Stimulated activated CD4-positive, alpha-beta T cell treated with anti-CD3 and anti-CD28 coated beads, Interleukin-15, amount 100 ng/mL, for 24 hours (primary cell): ENCODE measurements around the gene ATP1A1.

Experiments used
- DNase-seq: peaks from one replicate; pipeline ENCODE4 v3.0.0-alpha.2; 2020

The ATP1A1 gene

DNA sequence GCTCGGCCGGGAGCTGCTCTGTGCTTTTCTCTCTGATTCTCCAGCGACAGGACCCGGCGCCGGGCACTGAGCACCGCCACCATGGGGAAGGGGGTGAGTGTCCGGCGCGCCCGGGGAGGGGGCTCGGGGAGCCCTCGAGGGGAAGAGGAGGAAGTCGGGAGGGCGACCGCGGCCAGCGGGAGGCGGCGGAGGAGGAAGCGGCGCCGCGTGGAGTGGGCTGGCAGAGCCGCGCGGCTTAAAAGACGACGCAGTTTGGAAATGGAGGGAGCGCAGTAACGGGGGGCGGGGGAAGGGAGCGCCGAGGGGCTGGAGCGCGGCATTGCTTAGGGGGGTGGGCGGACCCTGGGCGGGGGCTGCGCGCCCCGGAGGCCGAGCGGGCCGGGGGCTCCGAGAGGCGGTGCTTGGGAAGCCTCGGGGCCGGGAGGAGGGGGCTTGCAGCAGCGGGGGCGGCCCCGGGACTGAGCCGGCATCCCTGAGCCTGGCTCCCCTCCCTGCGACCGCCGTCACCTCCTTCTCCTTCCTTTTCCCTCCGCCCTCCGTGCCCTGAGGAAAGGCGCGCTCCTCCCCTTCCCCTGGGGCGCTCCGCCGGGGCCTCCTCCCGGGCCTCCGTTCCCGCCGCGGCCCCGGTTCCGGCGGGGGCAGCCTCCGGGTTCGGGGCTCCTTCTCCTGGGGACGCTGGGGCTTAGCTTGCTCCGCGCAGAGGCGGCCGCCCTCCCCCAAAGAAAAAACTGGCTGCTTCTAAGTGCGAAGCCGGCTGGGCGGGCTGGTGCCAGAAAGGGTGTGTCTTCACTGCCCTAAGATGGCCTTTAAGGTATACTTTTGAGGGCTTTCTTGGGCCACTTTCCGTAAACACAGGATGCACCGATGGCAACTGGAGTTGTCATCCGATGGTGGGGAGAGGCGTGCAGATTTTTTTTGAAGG lies 648 bp downstream of the ATP1A1 start:
- peak; percentile 70 for DNase-seq

DNA sequence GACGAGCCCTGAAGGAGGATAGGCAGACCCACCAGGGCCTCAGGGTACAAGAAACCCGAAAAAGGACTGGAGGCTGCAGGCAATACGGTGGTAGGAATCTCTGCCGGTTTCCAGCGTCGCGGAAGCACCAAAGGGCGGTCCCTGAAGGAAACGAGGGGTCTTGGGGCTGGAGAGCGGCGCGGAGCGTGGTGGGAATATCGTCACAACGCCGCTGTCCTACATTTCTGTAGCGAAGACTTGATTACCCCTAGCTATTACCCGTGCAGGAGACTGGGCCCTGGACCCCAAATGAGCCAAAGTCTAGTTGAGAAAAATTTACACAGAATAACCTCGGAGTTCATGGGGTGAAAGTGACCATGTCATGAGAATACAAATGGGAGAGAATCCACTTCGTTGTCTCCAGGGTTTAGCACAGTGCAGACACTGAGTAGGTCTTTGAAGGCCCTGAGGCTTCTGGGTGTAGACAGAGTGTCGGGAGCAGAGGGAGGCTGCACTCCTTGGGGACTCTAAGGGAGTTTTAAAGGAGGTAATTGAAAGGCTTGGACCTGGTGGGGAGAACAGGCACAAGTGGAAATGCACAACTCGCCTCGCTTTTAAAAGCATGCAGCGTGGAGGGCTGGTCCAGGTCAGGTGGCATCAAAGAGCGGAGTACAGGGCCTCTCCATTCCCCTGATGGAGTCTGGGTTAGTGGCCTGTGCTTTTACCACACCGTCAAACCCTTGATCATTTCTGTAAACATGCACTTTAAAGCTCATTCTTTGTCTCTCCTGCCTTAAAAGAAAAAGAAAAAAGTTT lies 1.5 kb downstream of the ATP1A1 start:
- peak; percentile 40 for DNase-seq

DNA sequence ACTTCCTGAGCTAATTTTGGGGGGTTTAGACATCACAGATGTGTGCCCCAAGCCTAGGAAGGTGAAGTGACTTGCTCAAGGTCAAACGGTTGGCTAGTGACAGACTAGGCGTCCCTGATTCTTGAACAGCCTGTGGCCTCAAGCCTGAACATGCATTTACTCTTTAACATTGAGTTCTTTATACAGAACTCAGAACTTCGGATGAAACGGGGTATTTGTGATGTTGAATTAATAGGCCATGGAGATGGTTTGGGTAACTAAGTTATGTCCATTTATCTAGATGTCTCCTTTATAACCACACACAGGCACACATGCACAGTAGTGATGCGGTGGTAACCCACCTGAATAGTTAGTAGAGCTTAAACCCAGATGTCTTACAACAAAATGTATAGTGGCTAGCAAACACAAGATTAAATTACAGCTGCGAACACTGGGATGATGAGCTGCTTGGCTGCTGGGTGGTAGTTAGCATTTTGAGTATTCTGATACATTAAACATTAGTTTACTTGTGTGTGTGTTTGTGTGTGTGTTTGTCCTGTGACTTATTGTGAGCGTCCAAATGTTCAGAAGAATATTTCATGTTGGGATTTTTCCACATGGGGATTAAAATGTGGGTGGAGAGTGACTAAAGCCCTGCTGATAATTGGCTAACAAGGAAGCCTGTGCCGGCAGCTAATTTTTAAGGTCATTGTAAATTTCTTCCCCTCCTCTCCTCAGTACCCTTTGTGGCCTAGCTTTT lies 2.3 kb downstream of the ATP1A1 start:
- DNase-seq, result no peak

DNA sequence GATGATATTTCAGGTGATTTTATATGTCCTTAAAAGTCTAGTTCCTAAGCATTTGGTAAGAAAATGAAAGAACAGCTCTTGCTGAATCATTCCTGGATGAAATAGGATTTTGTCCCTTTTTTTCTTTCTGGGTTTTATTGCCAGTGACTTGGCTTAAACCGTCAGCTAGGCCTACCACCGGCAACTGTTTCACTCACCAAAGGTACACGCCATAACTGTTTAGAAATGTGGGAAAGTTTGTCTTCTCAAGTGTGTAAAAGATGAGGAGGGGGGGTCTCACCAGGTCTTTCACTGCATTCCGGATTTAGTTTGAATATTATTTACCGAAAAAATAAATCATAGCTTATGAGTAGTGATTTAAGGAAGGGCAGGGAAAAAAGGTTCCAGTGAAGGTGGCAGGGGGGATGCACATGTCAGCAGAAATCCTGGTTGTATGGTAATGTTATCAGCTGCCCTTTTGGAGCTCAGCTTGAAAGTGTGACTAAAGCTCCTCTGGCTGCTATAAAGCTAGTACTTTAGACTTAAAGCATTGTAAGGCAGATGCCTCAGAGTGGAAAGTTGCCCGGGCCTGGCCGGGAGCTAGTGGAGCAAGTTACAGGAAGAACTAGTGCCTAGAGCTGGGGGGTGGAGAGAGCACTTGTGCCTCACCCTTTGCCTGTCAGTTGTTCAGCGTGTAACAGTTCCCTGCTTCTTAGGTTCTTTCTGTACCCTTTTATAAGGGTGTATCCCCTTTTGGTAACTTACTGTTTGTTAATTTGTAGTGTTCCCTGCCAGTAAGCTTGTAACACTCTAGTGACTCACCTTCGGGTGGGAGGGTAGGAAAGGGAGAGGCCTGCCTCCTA lies 3.1 kb downstream of the ATP1A1 start:
- DNase-seq, result peak; percentile 74

DNA sequence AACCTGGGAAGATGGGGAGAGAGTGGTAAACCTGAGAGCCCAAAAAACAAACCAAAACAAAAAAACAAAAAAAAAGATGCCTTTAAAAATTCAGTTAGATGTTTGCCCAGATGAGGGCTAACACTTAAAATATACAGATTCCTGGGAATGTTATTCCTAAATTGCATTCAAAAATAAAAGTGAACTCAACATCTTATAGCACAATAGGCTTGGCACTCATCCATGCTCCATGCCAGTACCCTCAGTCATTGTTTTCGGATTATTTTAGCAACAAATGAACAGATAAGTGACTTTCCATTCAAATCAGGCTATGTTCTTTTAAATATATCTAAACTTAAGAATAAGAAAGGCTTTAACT lies 3.7 kb downstream of the ATP1A1 start:
- DNase-seq, result no peak

DNA sequence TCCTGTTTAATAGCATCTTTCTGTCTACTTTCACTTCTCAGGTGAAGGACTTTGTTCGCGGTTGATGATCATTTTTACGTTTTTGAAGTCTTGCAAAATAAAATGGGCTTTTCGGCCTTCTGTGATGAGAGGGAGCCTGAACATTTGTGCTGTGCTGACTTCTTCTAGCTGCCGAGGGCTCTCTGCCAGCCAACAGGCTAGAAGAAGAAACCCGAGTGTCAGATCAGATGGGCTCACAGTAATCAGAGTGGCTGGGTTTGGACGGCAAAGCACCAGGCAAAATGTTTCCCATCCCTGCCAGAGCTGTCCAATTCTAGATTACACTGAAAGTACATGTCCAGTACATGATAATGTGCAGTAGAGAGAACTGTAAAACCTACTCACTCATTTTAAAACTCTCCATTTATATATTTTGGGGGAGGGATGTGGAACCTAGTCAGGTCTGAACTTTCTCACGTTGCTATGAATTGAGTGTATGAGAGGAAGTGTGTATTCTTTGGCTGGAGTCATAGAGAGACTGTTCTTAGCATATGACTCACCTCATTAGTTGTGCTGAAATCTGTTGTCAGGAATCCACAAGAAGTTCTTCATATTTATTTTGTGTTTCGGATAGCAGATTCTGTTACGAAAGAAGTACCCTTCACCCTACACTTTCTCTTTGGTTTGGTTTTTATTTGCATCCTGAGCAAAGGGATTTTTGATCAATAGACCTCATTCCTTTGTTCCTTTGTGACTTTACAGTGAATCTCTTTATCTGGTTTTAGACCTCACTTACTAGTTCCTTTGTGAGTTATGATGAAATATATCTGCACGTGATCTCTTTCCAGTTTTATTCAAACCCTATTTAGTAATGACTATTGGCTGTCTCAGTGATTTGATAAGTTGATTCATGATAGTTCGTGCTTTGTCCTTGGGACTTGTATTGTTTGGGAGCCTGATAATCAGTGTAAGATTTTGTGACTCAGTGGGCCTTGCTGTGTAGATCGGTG lies 4.8 kb downstream of the ATP1A1 start:
- DNase-seq, result peak; percentile 45

DNA sequence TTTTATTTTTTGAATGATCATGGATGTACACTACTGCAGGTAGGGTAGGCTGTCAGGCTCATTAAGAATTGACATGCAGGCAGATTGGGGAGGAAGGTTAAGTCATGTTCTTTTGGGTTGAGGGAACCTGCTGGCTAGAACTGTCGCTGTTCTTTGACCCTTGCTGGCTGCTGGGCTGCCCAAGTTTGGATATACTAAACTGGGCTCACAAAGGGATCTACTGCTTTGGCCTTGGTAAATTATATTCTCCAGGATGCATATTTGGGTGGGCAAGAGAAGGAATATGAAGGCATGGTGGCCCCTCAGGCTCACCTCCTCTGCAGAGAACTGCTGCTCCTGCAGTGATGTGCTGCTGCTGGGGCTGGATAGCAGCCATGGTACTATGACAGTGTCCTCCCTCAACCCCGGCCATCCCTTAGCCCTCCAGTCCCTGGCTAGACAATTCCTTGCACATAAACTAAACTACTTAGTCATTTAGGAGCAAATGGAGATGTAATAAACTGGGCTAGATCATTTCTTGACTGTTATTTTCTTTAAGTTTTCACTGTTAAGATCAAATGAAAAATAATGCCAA lies 6.1 kb downstream of the ATP1A1 start:
- no peak for DNase-seq

DNA sequence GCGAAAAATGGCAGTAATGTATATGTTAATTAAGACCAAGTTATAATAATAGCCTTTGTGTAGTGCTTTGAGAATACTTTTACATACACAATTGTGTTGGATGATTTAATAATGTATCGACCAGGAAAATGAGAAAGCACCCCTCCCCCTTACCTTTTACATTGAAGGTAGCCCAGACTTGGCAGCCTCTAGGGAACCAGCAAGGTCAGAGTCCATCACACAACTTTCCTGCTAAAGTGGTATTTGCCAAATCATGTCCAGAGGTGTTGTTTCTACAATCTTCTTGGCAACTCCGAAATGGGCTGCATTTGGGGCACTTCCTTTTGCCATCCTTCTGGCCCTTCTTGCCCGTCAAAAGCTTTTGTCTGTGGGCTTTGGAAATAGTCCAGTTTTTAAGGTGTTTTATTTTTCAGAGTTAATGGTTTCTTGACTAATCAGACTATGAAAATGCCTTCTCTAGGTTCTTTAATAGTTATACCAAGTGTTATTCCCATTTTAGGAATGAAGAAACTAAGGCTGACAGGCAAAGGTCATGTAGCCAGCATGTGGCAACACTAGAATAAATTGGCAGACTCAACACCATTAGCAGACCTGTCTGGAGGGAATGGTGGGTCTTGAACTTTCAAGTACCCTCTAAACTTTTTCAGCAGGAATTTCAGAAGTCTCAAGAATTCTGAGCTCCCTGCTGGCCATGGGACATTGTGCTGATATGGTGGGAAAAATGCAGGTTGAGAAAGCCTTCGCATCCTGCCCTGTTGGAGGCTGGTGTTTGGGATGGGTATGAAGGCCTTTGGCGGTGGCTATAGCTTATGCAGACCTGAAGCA lies 6.8 kb downstream of the ATP1A1 start:
- no peak for DNase-seq

DNA sequence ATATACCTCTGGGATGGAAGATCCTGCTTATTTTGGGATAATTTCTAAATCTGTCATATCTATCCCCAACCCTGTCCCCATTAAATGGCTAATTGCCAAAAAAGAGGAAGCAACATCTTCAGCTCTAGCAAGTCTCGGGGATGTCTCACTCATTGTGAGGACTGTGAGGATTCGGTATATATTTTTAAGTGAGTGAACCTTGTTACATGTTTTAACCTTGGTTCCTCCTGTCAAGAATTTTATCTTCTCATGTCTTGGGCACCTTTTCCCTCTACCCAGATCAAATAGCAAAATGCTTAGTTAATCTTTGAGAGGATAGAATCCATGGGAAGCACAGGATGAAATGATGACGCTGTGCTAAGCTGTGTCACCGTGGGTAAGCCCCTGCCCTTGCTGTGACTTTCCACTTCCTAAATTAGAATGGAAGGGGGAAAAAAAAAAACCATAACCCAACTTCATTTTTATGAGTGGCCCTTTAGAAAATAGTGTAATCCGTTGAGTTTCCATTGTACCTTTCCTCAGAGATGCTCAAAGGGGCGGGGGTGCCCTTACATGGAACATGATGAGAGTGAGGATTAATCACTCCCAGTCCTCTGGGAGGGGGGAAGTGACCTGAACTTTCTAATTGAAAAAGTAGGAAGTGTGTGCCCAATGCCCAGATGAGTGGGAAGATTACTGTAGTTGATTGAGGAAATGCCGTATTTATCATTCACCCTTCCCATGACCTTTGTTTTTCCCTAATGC lies 7.6 kb downstream of the ATP1A1 start:
- DNase-seq, result peak; percentile 45

DNA sequence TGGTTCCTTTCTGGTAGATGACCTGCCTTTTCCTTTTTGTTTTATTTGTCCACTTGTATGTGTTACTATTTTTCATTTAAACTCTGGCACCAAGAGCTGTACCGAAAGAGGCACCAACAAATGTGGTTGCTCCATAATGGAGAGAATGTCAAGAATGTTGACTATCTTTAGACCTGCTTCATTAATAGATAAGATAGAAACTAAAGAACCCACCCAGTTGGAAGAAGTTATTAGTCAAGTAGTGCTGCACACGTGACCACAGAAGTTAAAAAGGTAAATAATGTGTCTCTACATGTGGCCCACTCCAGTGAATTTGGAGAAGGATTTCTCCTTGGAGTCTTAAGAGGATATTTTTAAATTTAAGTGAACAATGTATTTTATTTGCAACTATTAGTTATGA lies 9.3 kb downstream of the ATP1A1 start:
- DNase-seq, result no peak

DNA sequence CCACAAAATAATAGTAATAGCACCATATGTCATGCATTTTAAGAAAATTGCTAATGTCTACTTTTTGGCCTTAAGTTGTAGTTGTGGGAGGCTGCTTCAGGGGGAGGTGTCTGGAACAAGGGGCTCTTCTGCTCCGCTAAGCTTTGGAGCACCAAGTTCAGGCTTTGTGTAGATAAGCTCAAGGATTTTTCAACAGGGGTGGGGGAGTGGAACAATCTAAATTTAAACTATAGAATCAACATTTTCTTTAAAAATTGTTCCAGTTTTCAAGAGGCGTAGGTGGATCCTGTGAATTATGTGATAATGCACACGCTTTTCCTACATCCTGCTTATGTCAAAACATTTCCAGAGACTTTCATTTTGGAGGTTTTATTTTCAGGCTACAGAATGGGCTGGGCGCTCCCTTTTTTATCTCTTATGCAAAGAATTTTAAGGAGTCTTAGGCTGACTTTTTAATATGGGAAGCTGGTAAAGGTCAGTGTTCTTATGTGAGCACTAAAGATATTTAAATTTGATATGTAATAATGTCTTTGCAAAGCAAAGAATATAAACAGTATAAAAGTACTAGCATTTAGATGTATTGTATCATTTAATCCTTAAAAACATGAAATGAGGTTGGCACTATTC lies 9.9 kb downstream of the ATP1A1 start:
- DNase-seq, result no peak

DNA sequence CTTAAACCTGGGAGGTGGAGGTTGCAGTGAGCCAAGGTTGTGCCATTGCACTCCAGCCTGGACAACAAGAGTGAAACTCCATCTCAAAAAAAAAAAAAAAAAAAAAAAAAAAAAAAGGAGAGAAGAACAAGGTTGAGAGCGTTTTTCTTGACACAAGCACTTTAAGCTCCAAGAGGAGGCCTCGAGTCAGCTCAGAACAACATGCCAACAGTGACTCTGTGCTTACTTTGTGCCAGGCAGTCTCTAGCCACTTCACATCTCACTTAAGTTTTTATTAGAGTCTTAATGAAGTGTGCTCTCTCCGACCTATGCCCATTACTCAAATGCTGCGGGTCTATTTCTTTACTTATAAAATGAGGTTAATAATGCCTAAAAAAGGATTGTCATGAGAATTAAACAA lies 13.0 kb downstream of the ATP1A1 start:
- no peak for DNase-seq

DNA sequence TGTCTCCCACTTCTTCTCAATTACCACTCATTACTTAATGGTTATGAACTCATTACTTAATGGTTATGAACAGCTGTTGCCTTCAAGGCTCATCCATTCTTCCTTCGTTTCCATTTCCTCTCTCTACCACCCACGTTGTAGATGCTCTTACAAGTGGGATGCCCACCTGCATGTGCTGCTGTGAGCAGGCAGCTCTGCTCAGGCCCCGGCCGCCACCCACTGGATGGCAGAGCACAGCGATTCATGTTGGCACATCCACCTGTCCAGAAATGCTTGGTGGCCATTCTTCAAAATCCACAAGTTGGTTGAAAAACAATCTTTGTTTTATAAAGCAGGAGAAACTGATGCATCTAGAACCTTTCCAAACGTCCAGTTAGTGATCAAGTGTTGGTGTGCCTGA lies 14.5 kb downstream of the ATP1A1 start:
- no peak for DNase-seq

DNA sequence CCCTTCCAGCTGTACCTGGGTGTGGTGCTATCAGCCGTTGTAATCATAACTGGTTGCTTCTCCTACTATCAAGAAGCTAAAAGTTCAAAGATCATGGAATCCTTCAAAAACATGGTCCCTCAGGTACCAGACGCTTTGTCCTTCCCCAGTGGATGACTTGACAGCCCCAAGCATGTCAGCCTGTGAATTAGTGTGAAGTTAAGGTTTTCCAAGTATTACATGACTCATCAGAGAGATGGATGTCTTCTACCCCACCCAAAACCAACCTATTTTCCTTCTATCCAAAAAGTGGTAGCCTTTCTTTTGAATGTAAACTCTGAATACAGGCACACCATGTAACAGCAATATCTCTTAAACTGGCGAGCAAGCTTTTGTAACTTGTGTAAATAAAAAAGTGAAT lies 15.1 kb downstream of the ATP1A1 start:
- no peak for DNase-seq

DNA sequence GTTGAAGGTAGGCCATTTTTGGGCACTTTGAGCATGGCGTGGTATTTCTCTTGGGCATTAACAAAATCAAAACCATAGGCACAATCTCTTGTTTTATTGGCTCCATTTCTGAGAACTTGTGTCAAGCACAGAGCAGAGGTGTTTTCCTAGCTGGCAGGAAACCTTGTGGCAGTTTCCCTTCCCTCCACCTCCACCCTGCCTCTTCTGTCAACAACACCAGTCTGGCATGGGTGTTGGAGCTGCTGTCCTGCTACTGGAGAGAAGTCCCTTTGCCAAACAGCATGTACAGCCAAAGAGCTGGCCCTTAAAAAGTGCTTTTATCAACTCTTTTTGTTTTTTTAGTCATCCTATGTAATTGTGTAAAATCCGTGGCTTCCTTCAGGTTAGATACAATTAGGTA lies 16.0 kb downstream of the ATP1A1 start:
- DNase-seq, result no peak

DNA sequence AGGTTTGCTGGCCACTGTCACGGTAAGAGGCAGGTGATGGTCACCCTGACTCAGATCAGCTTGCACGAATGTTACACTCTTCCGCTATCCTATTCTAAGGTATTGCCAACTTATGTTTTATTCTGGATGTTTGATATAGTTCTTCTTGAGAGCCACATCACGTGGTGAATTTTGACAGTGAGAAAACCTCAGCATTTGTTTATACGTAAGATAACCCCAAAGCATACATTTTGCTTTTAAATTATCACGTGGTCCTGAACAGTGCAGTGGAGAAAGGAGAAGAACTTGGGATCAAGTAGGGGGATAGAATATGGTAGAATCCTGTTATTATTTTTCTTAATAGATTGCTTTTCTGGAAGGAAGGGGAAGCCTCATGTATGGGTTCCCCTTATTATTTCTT lies 16.6 kb downstream of the ATP1A1 start:
- DNase-seq, result no peak

DNA sequence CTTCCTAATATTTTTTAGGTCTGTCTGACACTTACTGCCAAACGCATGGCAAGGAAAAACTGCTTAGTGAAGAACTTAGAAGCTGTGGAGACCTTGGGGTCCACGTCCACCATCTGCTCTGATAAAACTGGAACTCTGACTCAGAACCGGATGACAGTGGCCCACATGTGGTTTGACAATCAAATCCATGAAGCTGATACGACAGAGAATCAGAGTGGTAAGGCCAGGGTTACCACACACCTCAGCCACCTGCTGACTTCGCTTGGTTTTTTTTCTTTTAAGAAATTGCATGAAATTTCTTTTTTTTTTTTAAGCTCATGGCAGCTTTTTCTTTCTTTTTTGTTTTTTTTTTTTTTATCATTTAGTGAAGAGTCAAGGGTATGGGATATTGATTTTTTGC lies 17.2 kb downstream of the ATP1A1 start:
- peak; percentile 62 for DNase-seq

DNA sequence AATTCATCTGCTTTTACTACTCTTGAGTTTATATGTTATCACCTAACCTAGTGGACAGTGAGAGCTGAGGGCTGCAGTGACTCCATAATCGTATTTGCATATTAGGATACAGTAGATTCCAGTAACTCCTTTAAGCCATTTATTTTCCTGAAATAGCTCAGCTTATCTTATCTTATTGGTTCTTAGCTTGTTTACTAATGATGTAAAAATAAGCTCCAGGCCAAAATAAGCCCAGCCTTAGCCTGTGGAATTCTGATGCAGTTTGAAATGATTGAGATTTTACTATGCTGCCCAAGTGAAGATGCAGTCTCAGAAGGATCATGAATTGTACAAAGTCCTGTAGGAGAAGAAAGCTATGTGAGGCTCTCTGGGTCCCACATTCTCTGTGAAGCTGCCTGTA lies 18.1 kb downstream of the ATP1A1 start:
- no peak for DNase-seq
